IPS-15b (cell line): Measurements from ENCODE around the gene DDB1.

Experiments
- H3K27me3 ChIP-seq: one replicate; pipeline ENCODE4 v1.6.1; 2013; ENCODE audit warnings: low read length; ENCODE audit not compliant: control insufficient read depth, insufficient read depth
- H3K36me3 ChIP-seq: one replicate; pipeline ENCODE4 v1.6.1; 2013; ENCODE audit warnings: low read length; ENCODE audit not compliant: control insufficient read depth, insufficient read depth
- H3K4me1 ChIP-seq: one replicate; pipeline ENCODE4 v1.6.1; 2013; ENCODE audit warnings: mild to moderate bottlenecking, low read length; ENCODE audit not compliant: control insufficient read depth, insufficient read depth
- H3K4me3 ChIP-seq: one replicate; pipeline ENCODE4 v1.5.1; 2013; ENCODE audit warnings: low read depth, low read length
- H3K9ac ChIP-seq: one replicate; pipeline ENCODE4 v1.6.1; 2013; ENCODE audit warnings: low read depth, mild to moderate bottlenecking, low read length
- H3K9me3 ChIP-seq: one replicate; pipeline ENCODE4 v1.6.1; 2013; ENCODE audit warnings: mild to moderate bottlenecking, low read length; ENCODE audit not compliant: control insufficient read depth, insufficient read depth

Gene DDB1

DNA sequence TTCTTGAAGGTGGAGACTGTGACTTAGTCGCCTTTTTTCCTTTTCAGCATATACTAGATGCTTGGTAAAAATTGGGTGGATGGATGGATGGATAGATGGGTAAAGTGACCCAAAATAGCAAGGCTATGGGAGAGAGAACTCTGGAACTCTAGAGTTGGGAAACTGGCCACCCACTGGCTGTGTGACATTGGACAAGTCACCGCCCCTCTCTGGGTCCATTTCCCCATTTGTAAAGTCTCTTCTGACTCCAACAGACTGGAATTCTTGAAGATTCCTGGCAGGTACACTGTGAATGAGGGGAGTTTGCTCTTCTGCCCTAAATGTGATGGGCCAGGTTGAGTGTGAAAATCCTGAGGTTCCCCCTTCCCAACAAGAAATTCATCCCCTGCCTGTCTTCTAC lies 8.1 kb upstream of the DDB1 start:
- Histone ChIP-seq H3K27me3 (no peaks in the 10 kb centered on the region), H3K9me3 (no peaks in the 10 kb centered on the region), H3K36me3 (peaks cover 29% of the 10 kb centered on the region), H3K4me3 (no peak overlapping the region), H3K9ac (no peak overlapping the region), H3K4me1 (no peaks in the 10 kb centered on the region)

DNA sequence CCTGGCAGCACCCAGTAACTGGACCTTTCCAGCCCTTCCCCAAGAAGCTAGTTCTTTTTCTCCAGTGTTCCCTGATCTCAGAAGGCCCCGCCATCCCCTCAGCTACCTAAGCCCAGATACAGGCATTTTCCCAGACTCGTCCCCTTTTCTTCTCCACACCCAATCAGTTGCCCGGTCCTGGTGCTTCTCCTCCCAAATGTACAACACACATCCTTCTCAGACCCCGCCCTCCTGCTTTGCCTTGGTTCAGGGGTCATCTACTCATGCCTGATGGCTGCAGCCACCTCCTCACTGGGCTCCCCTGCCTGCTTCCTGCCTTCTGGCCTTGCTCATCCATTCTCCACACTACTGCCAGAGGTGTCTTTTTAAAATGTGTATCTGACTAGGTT lies 6.6 kb upstream of the DDB1 start:
- no peaks in the 10 kb centered on the region for H3K9me3 ChIP-seq
- H3K27me3 ChIP-seq = no peaks in the 10 kb centered on the region
- H3K36me3 ChIP-seq = peaks cover 25% of the 10 kb centered on the region
- no peak overlapping the region for H3K9ac ChIP-seq
- peaks cover 7% of the 10 kb centered on the region for H3K4me1 ChIP-seq
- H3K4me3 ChIP-seq = no peak overlapping the region

DNA sequence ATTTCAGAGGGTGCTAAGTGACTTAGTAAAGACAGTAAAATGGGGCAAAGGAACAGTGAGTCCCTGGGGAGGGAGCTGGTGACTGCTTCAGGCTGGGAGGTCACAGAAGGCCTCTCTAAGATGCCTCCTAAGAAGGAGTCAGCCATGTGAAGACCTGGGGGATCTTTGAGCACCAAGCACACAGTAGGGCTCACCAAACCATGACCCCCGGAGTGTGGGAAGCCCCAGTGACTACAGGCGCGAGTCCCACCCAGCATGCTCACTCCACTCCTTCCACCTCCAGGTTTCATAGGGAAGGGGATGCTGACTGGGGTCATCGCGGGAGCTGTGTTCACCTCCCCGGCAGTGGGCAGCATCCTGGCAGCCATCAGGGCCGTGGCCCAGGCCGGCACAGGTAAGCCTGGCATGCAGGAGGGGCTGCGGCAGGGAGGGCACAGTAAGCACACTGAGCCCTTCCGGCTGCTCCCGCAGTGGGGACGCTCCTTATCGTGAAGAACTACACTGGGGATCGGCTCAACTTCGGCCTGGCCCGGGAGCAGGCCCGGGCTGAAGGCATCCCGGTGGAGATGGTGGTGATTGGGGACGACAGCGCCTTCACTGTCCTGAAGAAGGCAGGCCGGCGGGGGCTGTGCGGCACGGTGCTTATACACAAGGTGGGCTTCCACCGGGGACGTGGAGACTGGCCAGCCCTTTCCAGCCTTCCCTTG lies 6.0 kb upstream of the DDB1 start:
- Histone ChIP-seq H3K4me3 (no peak overlapping the region), H3K27me3 (no peaks in the 10 kb centered on the region), H3K36me3 (peaks cover 24% of the 10 kb centered on the region), H3K9me3 (no peaks in the 10 kb centered on the region), H3K4me1 (peaks cover 7% of the 10 kb centered on the region), H3K9ac (no peak overlapping the region)

DNA sequence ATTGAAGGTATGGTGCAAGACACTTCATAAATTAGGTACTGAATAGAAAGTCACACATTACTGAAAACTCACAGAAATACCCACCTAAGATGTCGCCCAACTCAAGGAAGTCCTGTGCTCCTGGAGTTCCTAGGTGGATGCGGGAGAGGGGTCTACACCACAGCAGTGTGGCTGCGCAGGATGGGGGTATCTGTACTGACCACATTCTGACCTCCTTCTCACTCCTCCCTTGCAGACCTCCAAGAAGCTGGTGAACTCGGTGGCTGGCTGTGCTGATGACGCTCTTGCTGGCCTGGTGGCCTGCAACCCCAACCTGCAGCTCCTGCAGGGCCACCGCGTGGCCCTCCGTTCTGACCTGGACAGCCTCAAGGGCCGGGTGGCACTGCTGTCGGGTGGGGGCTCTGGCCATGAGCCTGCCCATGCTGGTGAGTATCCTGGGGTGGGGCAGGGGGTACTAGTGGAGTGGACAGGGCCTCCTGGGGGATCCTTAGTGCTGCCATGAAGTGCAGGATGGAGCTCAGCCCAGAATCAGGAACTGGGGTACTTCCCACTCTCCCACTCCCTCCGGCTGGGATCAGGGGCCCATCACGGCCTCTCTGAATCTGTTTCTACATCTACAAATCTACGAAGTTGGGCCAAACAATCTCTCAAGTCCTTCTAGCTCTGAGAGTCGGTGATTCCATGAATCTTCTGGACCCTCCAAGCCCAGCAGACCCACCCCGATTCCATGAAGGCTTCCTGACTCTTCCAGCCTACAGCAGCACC lies 5.0 kb upstream of the DDB1 start:
- Histone ChIP-seq H3K9ac (no peak overlapping the region), H3K36me3 (peaks cover 21% of the 10 kb centered on the region), H3K27me3 (no peaks in the 10 kb centered on the region), H3K4me3 (no peak overlapping the region), H3K4me1 (peaks cover 7% of the 10 kb centered on the region), H3K9me3 (no peaks in the 10 kb centered on the region)

DNA sequence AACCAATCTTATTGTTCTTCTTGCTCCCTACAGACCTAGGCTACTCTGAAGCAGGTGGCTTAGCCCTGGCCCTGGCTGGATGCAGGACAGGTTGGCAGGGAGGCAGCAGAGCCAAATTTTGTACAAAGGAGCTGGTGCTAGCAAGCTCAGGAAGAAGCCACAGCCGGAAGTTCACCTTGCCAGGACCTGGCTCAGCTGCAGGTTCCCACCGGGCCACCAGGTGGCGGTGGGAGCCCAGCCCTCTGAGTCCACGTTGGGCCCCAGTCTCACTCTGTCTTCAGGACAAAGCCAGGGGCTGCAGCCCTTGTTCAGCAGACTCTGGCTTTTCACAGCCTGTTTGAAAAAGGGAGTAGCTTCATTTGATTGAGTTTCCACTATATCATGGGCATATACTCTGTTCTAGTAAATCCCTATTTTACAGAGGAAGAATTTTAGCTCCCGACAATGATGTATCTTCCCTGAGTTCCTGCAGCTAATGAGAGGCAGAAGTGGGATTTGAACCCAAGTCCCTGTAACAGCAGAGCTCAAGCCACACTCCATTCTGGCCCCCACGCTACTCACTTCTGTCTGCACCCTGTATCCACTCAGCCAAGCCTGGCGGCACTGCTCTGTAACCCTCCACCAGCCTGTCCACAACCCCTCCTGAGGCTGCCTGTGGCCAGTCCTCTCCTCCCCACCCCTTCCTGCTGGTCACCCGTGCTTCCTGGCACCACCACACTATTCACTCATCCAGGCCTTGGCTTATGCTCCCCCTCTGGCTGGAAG lies 3.4 kb upstream of the DDB1 start:
- Histone ChIP-seq H3K36me3 (peaks cover 15% of the 10 kb centered on the region), H3K9me3 (no peaks in the 10 kb centered on the region), H3K4me1 (peaks cover 10% of the 10 kb centered on the region), H3K9ac (peak overlapping the region; percentile 65), H3K27me3 (no peaks in the 10 kb centered on the region), H3K4me3 (no peak overlapping the region)

DNA sequence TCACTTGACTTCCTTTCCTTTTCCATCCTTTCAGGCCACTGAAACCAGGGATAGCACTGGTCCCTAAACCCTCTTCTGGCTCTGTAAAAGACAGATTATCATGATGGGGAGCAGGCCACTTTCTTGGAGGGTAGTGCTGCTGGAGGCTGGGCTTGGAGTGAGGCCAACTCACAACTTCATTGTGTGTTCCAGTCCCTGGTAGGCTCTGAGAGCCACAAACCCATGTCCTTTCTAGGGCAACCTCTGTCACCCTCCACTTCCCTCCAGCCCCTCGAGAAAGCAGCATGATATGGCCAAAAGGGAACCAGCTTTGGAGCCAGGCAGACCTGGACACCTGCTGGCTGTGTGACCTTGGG lies 2.4 kb upstream of the DDB1 start:
- H3K4me3 ChIP-seq = no peak overlapping the region
- no peaks in the 10 kb centered on the region for H3K9me3 ChIP-seq
- peaks cover 13% of the 10 kb centered on the region for H3K36me3 ChIP-seq
- no peaks in the 10 kb centered on the region for H3K27me3 ChIP-seq
- peak overlapping the region; percentile 42 for H3K9ac ChIP-seq
- peaks cover 10% of the 10 kb centered on the region for H3K4me1 ChIP-seq

DNA sequence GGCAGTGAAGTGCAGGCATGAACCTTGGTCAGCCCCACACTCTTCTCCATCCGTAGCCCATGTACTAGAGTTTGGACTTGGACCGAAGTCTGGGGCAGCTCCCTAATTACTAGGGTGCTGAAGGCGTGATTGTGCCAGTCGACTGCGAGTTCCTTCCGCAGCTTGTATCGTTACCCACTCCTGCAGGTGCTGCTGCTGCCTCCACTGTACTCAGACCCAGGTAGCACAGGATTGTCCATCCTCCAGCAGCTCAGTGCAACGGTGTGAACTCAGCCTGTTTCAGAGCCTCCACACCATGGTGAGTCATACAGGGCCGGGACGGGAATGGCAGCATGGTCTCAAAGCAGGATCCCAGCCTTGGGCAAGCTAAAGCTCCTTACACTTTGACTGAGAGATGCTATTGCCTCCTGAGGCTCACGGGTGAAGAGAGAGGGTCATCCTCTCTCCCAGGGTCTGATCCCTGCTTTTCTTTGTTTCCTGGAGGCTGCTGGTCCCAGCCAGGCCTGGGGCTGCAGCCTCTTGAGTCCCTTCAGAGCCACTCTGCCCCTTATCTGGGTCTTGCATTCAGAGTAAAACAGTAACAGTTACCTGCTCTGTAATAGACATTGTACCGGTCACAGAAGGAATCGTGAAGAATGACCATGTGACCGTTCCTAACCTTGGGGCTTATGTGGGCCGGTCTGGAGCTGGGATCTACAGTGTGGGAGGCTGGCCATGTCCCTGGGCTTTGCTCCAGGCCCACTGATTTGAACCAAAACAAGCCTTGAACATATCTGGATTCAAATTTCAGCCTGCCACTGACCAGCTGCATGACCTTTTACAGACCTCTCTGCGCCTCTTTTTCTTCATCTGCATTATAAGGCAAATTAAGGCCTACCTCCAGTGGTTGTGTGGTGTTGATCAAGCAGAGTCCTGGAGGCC lies 1.8 kb upstream of the DDB1 start:
- no peak overlapping the region for H3K4me3 ChIP-seq
- H3K36me3 ChIP-seq = peaks cover 13% of the 10 kb centered on the region
- H3K9me3 ChIP-seq = no peaks in the 10 kb centered on the region
- peak overlapping the region; percentile 42 for H3K9ac ChIP-seq
- peaks cover 10% of the 10 kb centered on the region for H3K4me1 ChIP-seq
- no peaks in the 10 kb centered on the region for H3K27me3 ChIP-seq

DNA sequence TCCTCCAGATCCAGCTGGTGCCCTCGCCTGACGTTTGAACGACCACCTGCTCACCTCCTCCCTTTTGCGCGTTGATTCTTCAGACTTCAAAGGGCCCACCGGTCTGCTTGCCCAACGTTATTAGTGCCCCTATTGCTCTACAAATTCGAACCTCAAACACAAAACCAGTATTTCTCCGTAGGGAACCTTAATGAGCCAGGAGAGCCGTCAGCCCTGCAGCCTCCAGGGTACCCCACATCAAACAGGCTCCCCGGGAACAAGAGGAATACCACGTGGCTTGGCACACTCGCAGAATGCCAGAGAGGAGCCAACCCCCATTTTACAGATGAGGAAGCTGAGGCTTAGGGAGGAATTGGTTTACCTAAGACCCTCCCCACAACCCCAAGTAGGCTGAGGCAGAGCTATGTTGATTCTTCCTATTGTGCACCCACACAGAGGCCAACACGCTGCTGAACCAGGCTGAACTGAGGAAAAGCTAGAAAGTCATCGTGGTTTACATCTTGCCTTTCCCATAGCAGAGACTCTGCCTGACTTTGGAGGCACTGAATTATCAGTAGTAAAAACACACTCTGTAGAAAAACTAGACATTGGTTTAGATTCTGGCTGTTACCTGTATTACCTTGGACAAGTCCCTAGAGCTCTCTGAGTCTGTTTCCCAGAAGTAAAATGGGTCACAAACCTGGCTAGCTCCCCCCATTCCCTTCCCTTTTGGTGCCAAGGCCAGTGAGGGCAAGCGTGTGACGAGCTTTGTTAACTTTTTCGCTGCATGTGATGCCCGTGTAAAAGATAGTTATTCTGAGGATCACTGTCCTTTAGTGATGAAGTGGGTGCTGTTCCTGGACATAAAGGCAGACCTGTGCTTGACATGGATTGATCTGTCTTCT lies 887 bp upstream of the DDB1 start:
- peaks cover 10% of the 10 kb centered on the region for H3K4me1 ChIP-seq
- no peaks in the 10 kb centered on the region for H3K9me3 ChIP-seq
- peaks cover 10% of the 10 kb centered on the region for H3K36me3 ChIP-seq
- peak overlapping the region; percentile 89 for H3K4me3 ChIP-seq
- H3K9ac ChIP-seq = peak overlapping the region; percentile 80
- no peaks in the 10 kb centered on the region for H3K27me3 ChIP-seq

DNA sequence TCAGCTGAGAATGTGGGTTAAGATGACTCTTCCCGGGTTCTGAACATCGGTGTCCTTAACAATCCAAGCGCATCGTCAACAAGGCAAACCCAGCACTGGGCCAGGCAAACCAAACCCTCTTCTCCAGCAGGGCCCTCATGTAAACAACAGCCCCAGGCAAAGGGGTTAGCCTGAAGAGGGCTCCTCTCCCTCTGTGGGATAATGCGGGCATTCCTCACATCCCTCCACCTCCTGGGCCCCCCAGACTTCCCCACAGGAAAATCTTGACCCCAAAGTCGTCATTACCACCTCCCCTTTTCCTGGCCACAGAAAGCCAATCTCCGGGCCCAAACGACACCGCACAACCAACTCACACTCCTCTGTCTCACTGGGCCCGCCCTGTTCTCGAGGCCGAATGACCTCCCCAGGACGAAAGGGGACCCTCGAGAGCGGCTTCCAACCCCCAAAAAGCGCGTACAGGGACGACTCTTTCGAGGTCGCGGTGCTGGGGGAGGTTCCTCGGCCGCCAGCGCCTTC lies 566 bp downstream of the DDB1 start:
- Histone ChIP-seq H3K4me1 (peaks cover 10% of the 10 kb centered on the region), H3K4me3 (peak overlapping the region; percentile 89)

DNA sequence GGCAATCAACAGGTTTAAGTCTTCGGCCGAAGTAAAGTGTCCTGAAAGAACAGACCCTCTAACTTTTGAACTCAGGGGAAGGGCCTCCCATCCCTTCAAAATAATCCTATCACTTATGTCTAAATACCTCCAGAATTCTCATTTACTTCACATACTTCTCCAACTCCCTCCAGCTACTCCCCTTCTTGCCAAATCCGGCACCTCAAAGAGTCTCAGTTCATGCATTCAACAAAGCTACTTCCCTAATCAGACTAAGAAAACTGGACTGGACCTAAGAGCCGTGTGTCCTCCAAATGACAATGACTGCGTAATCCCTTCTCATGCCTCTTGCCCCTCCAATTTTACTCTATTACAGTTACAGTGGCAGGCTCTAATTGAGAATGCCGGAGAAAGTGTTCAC lies 1.3 kb downstream of the DDB1 start:
- Histone ChIP-seq H3K4me1 (peaks cover 10% of the 10 kb centered on the region), H3K4me3 (peak overlapping the region; percentile 89), H3K9me3 (no peaks in the 10 kb centered on the region), H3K36me3 (peaks cover 19% of the 10 kb centered on the region), H3K9ac (peak overlapping the region; percentile 98), H3K27me3 (no peaks in the 10 kb centered on the region)

More for the DNA sequence above, 566 bp downstream of the DDB1 start:
- Histone ChIP-seq H3K9ac (peak overlapping the region; percentile 98), H3K36me3 (peaks cover 12% of the 10 kb centered on the region), H3K9me3 (no peaks in the 10 kb centered on the region), H3K27me3 (no peaks in the 10 kb centered on the region)
